Activated CD4-positive, alpha-beta T cell treated with anti-CD3 and anti-CD28 coated beads, Interleukin-2, amount 50 U/mL, for 1 hour (primary cell): ENCODE measurements around the gene LCTL.

Experiments used
- DNase-seq: peaks from one replicate; pipeline ENCODE4 v3.0.0-alpha.2; 2020

LCTL gene

DNA sequence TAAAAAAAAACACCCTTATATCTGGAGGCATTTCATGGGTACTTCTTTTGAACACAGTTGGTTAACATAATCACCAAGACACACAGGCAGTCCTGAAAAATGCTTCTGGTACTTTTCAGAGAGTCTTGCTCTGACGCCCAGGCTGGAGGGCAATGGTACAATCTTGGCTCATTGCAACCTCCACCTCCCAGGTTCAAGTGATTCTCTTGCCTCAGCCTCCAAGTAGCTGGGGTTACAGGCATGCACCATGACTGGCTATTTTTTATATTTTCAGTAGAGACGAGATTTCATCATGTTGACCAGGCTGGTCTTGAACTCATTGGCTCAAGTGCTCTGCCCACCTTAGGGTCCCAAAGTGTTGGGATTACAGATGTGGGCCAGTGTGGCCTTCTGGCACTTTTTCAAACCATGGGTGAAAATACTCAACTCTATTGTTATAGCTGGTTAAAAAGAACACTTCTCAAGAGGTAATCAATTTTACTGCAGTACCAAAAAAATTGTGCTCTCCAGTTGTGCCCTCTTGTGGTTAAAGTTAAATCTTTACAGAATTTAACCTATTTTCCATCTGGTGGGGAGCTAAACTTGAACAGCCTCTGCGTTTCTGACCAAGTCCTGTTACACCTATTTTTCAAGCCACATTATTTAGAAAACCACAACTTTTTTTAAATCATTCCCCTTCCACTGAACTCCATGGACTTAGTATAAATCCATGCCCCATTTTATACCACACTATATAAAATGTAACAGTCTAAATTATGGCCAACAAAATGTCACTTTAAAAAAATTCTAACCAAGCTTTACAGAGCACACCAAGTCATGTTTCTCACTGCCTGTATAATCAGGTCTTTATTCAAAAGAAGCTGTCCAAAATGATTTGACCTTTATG lies 67.1 kb downstream of the LCTL start:
- DNase-seq, result no peak
